Measurements from ENCODE around the gene RARS2.

DNA sequence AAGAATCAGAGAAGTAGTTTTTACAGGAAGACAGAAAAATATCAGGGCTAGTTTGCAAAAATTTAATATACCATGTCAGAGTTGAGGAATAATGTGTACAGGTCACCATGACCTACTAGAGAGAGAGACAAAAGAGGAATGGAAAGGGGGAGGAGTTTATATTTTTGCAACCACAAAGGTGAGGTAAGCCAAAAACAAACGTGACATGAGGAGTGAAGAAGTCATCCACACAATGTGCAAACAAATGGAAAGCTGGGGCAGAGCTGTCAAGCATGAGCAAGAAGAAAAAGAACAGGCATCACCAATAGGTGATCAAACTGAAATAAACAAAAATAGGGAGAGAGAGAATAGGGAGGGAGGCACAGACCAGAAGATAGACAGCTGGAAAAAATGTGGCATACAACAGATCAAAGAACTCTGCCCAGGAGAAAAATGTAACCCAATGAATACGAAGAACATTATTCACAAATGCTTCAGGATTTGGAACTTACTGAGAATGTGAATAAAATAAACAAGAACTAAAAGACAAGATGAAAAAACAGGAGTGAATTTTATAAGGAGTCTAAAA, 15.5 kb downstream of the RARS2 start:
- TF ChIP-seq POLR2A (IDR thresholded peaks at IDR 0.05) (no peak), POLR2AphosphoS5 (IDR thresholded peaks at IDR 0.05) (no peak), CTCF (IDR thresholded peaks at IDR 0.05) (no peak)
